IMR-90 (cell line): ENCODE measurements around the gene PCDHB1. TPM values are rescaled to one million over a fixed set of nuclear protein-coding genes. Genes with fewer than 3 reads are reported as not detected.
"Not testable (repeated sequence)": the region's sequence is repeated elsewhere in the genome, so short reads cannot be mapped to it uniquely, and the experiment has no call there.

Experiments used
- ATAC-seq: fragments of 200-7000 bp; cut with Tn5 transposase; 2 replicates; pipeline ENCODE4 v1.9.1; 2020; ENCODE audit warnings: low read depth, mild to moderate bottlenecking, moderate library complexity
- BruUV-seq: library from RNA; stranded (reverse); fragments of 400-500 nt; replicated peaks from 2 replicates; lab custom pipeline; 2021; lab: Mats Ljungman, UMichigan
- CTCF ChIA-PET: fragments of 300-600 bp; formaldehyde crosslinking; extraction: SDS; loops from one replicate; lab custom pipeline; 2021; ENCODE audit warnings: antibody characterized with exemption; lab: Yijun Ruan, JAX
- POLR2A ChIA-PET: fragments of 300-600 bp; sonication (Branson Sonifier 250); formaldehyde crosslinking; loops from one replicate; lab custom pipeline; 2022; ENCODE audit warnings: antibody characterized with exemption; ENCODE audit not compliant: unreplicated experiment; lab: Charles Lee
- DNase-seq: peaks from one replicate; pipeline ENCODE4 v3.0.0; 2013
- H2AFZ ChIP-seq: replicated peaks from 2 replicates; pipeline ENCODE3; 2013; ENCODE audit warnings: low read length, mild to moderate bottlenecking; ENCODE audit not compliant: poor library complexity
- H2AK5ac ChIP-seq: 2 replicates; pipeline ENCODE4 v1.6.1; 2013; ENCODE audit warnings: low read depth, low read length, inconsistent platforms
- H2AK9ac ChIP-seq: replicated peaks from 2 replicates; pipeline ENCODE3; 2013; ENCODE audit warnings: mild to moderate bottlenecking, low read depth, low read length, moderate library complexity; ENCODE audit not compliant: poor library complexity
- H2BK120ac ChIP-seq: 2 replicates; pipeline ENCODE4 v1.6.1; 2013; ENCODE audit warnings: low read depth, low read length, inconsistent platforms
- H2BK15ac ChIP-seq: 3 replicates; pipeline ENCODE4 v1.6.1; 2013; ENCODE audit warnings: low read depth, low read length, inconsistent platforms
- H2BK20ac ChIP-seq: 2 replicates; pipeline ENCODE4 v1.6.1; 2013; ENCODE audit warnings: low read depth, mild to moderate bottlenecking, inconsistent platforms, low read length, moderate library complexity
- H2BK5ac ChIP-seq: 2 replicates; pipeline ENCODE4 v1.6.1; 2013; ENCODE audit warnings: mild to moderate bottlenecking, low read depth, low read length, inconsistent platforms; ENCODE audit not compliant: poor library complexity, severe bottlenecking
- H3K14ac ChIP-seq: replicated peaks from 2 replicates; pipeline ENCODE4 v1.6.1; 2013; ENCODE audit warnings: low read depth, low read length, inconsistent platforms
- H3K18ac ChIP-seq: 2 replicates; pipeline ENCODE4 v1.6.1; 2013; ENCODE audit warnings: low read depth, low read length, control low read depth
- H3K23ac ChIP-seq: 2 replicates; pipeline ENCODE4 v1.6.1; 2013; ENCODE audit warnings: low read depth, low read length, inconsistent platforms
- H3K27ac ChIP-seq: 2 replicates; pipeline ENCODE4 v1.5.1; 2013; ENCODE audit warnings: mild to moderate bottlenecking, control low read depth, low read length; ENCODE audit not compliant: insufficient read depth
- H3K27me3 ChIP-seq: 2 replicates; pipeline ENCODE4 v1.6.1; 2013; ENCODE audit warnings: low read length; ENCODE audit not compliant: control insufficient read depth, insufficient read depth
- H3K36me3 ChIP-seq: 2 replicates; pipeline ENCODE4 v1.6.1; 2013; ENCODE audit warnings: low read length, mixed read lengths; ENCODE audit not compliant: control insufficient read depth, insufficient read depth
- H3K4ac ChIP-seq: 2 replicates; pipeline ENCODE4 v1.6.1; 2013; ENCODE audit warnings: low read depth, low read length, inconsistent platforms
- H3K4me1 ChIP-seq: 2 replicates; pipeline ENCODE4 v1.6.1; 2013; ENCODE audit warnings: low read length, mixed read lengths; ENCODE audit not compliant: control insufficient read depth, insufficient read depth
- H3K4me2 ChIP-seq: 2 replicates; pipeline ENCODE4 v1.6.1; 2013; ENCODE audit warnings: low read depth, mild to moderate bottlenecking, control low read depth, low read length, moderate library complexity
- H3K4me3 ChIP-seq: 2 replicates; pipeline ENCODE4 v1.5.1; 2013; ENCODE audit warnings: low read depth, mild to moderate bottlenecking, control low read depth, low read length, moderate library complexity; ENCODE audit not compliant: insufficient read depth
- H3K56ac ChIP-seq: 2 replicates; pipeline ENCODE4 v1.6.1; 2013; ENCODE audit warnings: low read length, inconsistent platforms; ENCODE audit not compliant: insufficient read depth; ENCODE audit errors: extremely low read depth
- H3K79me1 ChIP-seq, 2 experiments: 2 replicates each; pipeline ENCODE4 v1.6.1; 2013; ENCODE audit warnings: low read length in 2 of 2, inconsistent platforms in 1 of 2, low read depth in 1 of 2
- H3K9ac ChIP-seq: 2 replicates; pipeline ENCODE4 v1.6.1; 2013; ENCODE audit warnings: low read depth, low read length, control low read depth
- H3K9me1 ChIP-seq: 2 replicates; pipeline ENCODE4 v1.6.1; 2013; ENCODE audit warnings: low read length, inconsistent platforms; ENCODE audit not compliant: insufficient read depth
- H3K9me3 ChIP-seq: 2 replicates; pipeline ENCODE4 v1.6.1; 2013; ENCODE audit warnings: low read length; ENCODE audit not compliant: control insufficient read depth, insufficient read depth
- H4K20me1 ChIP-seq: 2 replicates; pipeline ENCODE4 v1.6.1; 2013; ENCODE audit warnings: low read length, inconsistent platforms; ENCODE audit not compliant: insufficient read depth
- H4K5ac ChIP-seq: 2 replicates; pipeline ENCODE4 v1.6.1; 2013; ENCODE audit warnings: mild to moderate bottlenecking, low read depth, low read length, control low read depth
- H4K8ac ChIP-seq, 2 experiments: 2 replicates each; pipeline ENCODE4 v1.6.1; 2013; ENCODE audit warnings: low read depth in 2 of 2, low read length in 2 of 2, control low read depth in 1 of 2, inconsistent platforms in 1 of 2
- H4K91ac ChIP-seq: 2 replicates; pipeline ENCODE4 v1.6.1; 2013; ENCODE audit warnings: low read depth, low read length, inconsistent platforms; ENCODE audit not compliant: insufficient read depth
- CHD1 ChIP-seq: IDR thresholded peaks from 2 replicates; pipeline ENCODE4 v1.6.1; 2012; ENCODE audit warnings: low read depth, low read length, improper control_type of control experiment
- ELK1 ChIP-seq: fragments of 150-350 bp; IDR thresholded peaks from 2 replicates; pipeline ENCODE4 v1.6.1; 2016; ENCODE audit warnings: low read depth, mild to moderate bottlenecking, low read length, moderate library complexity, borderline replicate concordance
- WGBS, 2 experiments: methylation state at CpG; one replicate each; pipeline versions ENCODE4 v1.1.5 to v1.1.7; 2013; ENCODE audit warnings: missing lambda C conversion rate in 2 of 2; ENCODE audit not compliant: insufficient read length in 1 of 2; ENCODE audit errors: extremely low coverage in 2 of 2; 5-methylcytosine and 5-hydroxymethylcytosine counted together
- dilution Hi-C: fragments of 300-500 bp; cut with HindIII; formaldehyde crosslinking; loops from one replicate; pipeline ENCODE4 v1.14.3; 2018; ENCODE audit warnings: low sequenced_read_pairs; ENCODE audit not compliant: unreplicated experiment
- in situ Hi-C: fragments of 300-500 bp; cut with MboI; formaldehyde crosslinking; loops from 3 replicates; pipeline ENCODE4 v1.14.3; 2019; ENCODE audit warnings: low sequenced_read_pairs, inconsistent platforms, mixed read lengths
- intact Hi-C: fragments of 100-400 bp; cut with micrococcal nuclease; formaldehyde crosslinking; loops from 2 replicates; pipeline ENCODE4 v1.10.0; 2022
- polyA plus RNA-seq, 3 experiments: library from polyadenylated mRNA; depleted of rRNA; stranded (reverse); fragments of >200 nt; gene quantifications; 2 replicates each; pipeline ENCODE4 v1.2.3, GENCODE V29; 2012; ENCODE audit warnings: low replicate concordance in 1 of 3
- total RNA-seq: library from RNA; depleted of rRNA; stranded (reverse); fragments of >200 nt; gene quantifications from 2 replicates; pipeline ENCODE4 v1.2.3, GENCODE V29; 2012

PCDHB1 gene
- total and polyA plus RNA-seq, 2 of the 4 experiments (the other 2 are of a cell fraction), result not detected

GRCh38 chr5:141095263-141095641 is 44.1 kb downstream of the PCDHB1 start:
- H2AFZ ChIP-seq, result no peak overlapping the region
- intact Hi-C loops, result no loop called here
- peak overlapping the region; percentile 27 for H3K4me2 ChIP-seq
- BruUV-seq, result no TSS peak
- no peak overlapping the region for H3K27ac ChIP-seq
- H3K9me1 ChIP-seq, result no peaks in the 10 kb centered on the region
- H4K8ac ChIP-seq, result no peak overlapping the region
- in situ Hi-C loops, result no loop called here
- no peak overlapping the region for H2AK9ac ChIP-seq
- no peak overlapping the region for H2BK20ac ChIP-seq
- no peak for TF ChIP-seq CHD1
- no peak for TF ChIP-seq ELK1
- dilution Hi-C loops, result no loop called here
- H3K4me1 ChIP-seq, result no peaks in the 10 kb centered on the region
- H3K4me3 ChIP-seq, result peak overlapping the region; percentile 86
- no peak overlapping the region for H2BK120ac ChIP-seq
- H3K56ac ChIP-seq, result no peak overlapping the region
- H3K79me1 ChIP-seq, result no peaks in the 10 kb centered on the region
- ATAC-seq, result no peak
- H3K18ac ChIP-seq, result no peak overlapping the region
- H3K27me3 ChIP-seq, result no peaks in the 10 kb centered on the region
- H3K36me3 ChIP-seq, result no peaks in the 10 kb centered on the region
- peaks cover 8% of the 10 kb centered on the region for H3K9me3 ChIP-seq
- no peak overlapping the region for H3K23ac ChIP-seq
- H2BK5ac ChIP-seq, result no peak overlapping the region
- no peak for DNase-seq
- H2BK15ac ChIP-seq, result no peak overlapping the region
- ChIA-PET CTCF (no interaction called here), POLR2A (no interaction called here)
- no peak overlapping the region for H3K4ac ChIP-seq
- no peaks in the 10 kb centered on the region for H4K20me1 ChIP-seq
- H4K91ac ChIP-seq, result no peak overlapping the region
- no peak overlapping the region for H3K14ac ChIP-seq
- 24% methylated on average over 4 of the region's 12 CpGs; no CpG with 5 or more reads in 1 of the 2 experiments for WGBS, 2 experiments
- no peak overlapping the region for H3K9ac ChIP-seq
- H2AK5ac ChIP-seq, result no peak overlapping the region
- no peak overlapping the region for H4K5ac ChIP-seq

DNA sequence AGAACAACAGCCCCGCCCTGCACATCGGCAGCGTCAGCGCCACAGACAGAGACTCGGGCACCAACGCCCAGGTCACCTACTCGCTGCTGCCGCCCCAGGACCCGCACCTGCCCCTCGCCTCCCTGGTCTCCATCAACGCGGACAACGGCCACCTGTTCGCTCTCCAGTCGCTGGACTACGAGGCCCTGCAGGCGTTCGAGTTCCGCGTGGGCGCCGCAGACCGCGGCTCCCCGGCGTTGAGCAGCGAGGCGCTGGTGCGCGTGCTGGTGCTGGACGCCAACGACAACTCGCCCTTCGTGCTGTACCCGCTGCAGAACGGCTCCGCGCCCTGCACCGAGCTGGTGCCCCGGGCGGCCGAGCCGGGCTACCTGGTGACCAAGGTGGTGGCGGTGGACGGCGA is 45.0 kb downstream of the PCDHB1 start:
- in situ Hi-C loops, result not testable (repeated sequence)

More for the DNA sequence above, 45.0 kb downstream of the PCDHB1 start:
- H4K91ac ChIP-seq, H3K4me1 ChIP-seq, H3K36me3 ChIP-seq, H2BK20ac ChIP-seq, BruUV-seq, H2AK5ac ChIP-seq, H3K27ac ChIP-seq, H3K23ac ChIP-seq, H3K4ac ChIP-seq, H2AFZ ChIP-seq, H4K8ac ChIP-seq, H4K5ac ChIP-seq, H2BK120ac ChIP-seq, H3K4me2 ChIP-seq, DNase-seq, dilution Hi-C loops, H3K27me3 ChIP-seq, H3K4me3 ChIP-seq, H3K9me1 ChIP-seq, intact Hi-C loops, H2BK15ac ChIP-seq, H4K20me1 ChIP-seq, H2BK5ac ChIP-seq, POLR2A ChIA-PET, CTCF ChIA-PET, H3K14ac ChIP-seq, H3K9ac ChIP-seq, ATAC-seq, H2AK9ac ChIP-seq, H3K18ac ChIP-seq, H3K56ac ChIP-seq, H3K79me1 ChIP-seq: not testable (repeated sequence)
- H3K9me3 ChIP-seq, result peaks cover 14% of the 10 kb centered on the region
- no CpG with 5 or more reads among the region's 46 CpGs for WGBS, 2 experiments
